HepG2 (cell line): Measurements from ENCODE around the gene PRKAG1. TPM values are rescaled to one million over a fixed set of nuclear protein-coding genes. Genes with fewer than 3 reads are reported as not detected.

ENCODE experiments used
- ARID5B ChIP-seq: IDR thresholded peaks from 2 replicates; pipeline ENCODE4 v1.4.0; 2020; ENCODE audit warnings: mild to moderate bottlenecking, missing genetic modification reagents
- CC2D1A ChIP-seq: sonication (generic); formaldehyde crosslinking; IDR thresholded peaks from 2 replicates; pipeline ENCODE4 v1.8.1; 2023; ENCODE audit warnings: mild to moderate bottlenecking, missing genetic modification reagents
- ERF ChIP-seq: IDR thresholded peaks from 2 replicates; pipeline ENCODE4 v1.6.1; 2018; ENCODE audit warnings: missing biosample characterization, missing genetic modification reagents
- FOSL2 ChIP-seq: sonication (generic); formaldehyde crosslinking; IDR thresholded peaks from 2 replicates; pipeline ENCODE4 v1.4.0; 2020; ENCODE audit warnings: missing genetic modification reagents
- HES4 ChIP-seq: sonication (generic); formaldehyde crosslinking; IDR thresholded peaks from 2 replicates; pipeline ENCODE4 v1.9.0; 2021; ENCODE audit warnings: mild to moderate bottlenecking, missing genetic modification reagents, borderline replicate concordance
- HMGXB3 ChIP-seq: sonication (generic); formaldehyde crosslinking; IDR thresholded peaks from 2 replicates; pipeline ENCODE4 v1.4.0; 2020; ENCODE audit warnings: missing genetic modification reagents, borderline replicate concordance
- IKZF1 ChIP-seq: fragments of 450-650 bp; IDR thresholded peaks from 2 replicates; pipeline ENCODE4 v1.7.1; 2016
- MTF1 ChIP-seq: sonication (generic); formaldehyde crosslinking; IDR thresholded peaks from 2 replicates; pipeline ENCODE4 v1.5.0; 2020; ENCODE audit warnings: missing genetic modification reagents
- PLRG1 ChIP-seq: fragments of 450-650 bp; conservative IDR thresholded peaks from 2 replicates; pipeline ENCODE4 v1.6.1; 2016
- SOX6 ChIP-seq, 2 experiments: fragments of 450-650 bp in 1 of 2; sonication (generic) in 1 of 2; formaldehyde crosslinking in 1 of 2; IDR thresholded peaks; 2 replicates each; pipeline versions ENCODE4 v1.4.0 to v1.6.1; 2017 to 2020; ENCODE audit warnings: antibody characterized with exemption in 1 of 2, mild to moderate bottlenecking in 1 of 2, missing genetic modification reagents in 1 of 2
- TCF7L2 ChIP-seq: IDR thresholded peaks from 2 replicates; pipeline ENCODE4 v1.6.1; 2011; ENCODE audit warnings: mild to moderate bottlenecking, low read depth, low read length, moderate library complexity
- TFAP4 ChIP-seq: sonication (generic); IDR thresholded peaks from 2 replicates; pipeline ENCODE4 v1.6.1; 2016; ENCODE audit warnings: low read depth, borderline replicate concordance
- TRIM24 ChIP-seq: sonication (generic); formaldehyde crosslinking; IDR thresholded peaks from 2 replicates; pipeline ENCODE4 v1.8.0; 2022; ENCODE audit warnings: mild to moderate bottlenecking, missing genetic modification reagents
- ZBTB10 ChIP-seq: sonication (generic); formaldehyde crosslinking; IDR thresholded peaks from 2 replicates; pipeline ENCODE4 v1.4.0; 2020; ENCODE audit warnings: missing genetic modification reagents, borderline replicate concordance
- ZNF264 ChIP-seq: sonication (generic); formaldehyde crosslinking; IDR thresholded peaks from 2 replicates; pipeline ENCODE4 v1.4.0; 2020; ENCODE audit warnings: missing genetic modification reagents
- ZNF562 ChIP-seq: sonication (generic); formaldehyde crosslinking; IDR thresholded peaks from 2 replicates; pipeline ENCODE4 v1.8.0; 2022; ENCODE audit warnings: missing genetic modification reagents, borderline replicate concordance
- polyA plus RNA-seq, 8 experiments: library from polyadenylated mRNA; depleted of rRNA in 3 of 8; stranded (reverse) in 7 of 8; unstranded in 1 of 8; fragments of >200 nt; fragmentation: Illumina TruSeq in 4 of 8; extraction: Trizol in 4 of 8; gene quantifications; 2 replicates each; pipeline versions ENCODE4 v1.2.1 to v1.2.3, GENCODE V29; 2011 to 2016; ENCODE audit warnings: low read depth in 4 of 8, missing spikeins in 1 of 8, mixed read lengths in 1 of 8; ENCODE audit not compliant: insufficient read depth in 1 of 8
- total RNA-seq, 5 experiments: library from RNA; depleted of rRNA; stranded (reverse); fragments of >200 nt; fragmentation: Illumina TruSeq; extraction: Trizol; gene quantifications; 2 replicates each; pipeline ENCODE4 v1.2.3, GENCODE V29; 2016; ENCODE audit warnings: low read depth in 1 of 5

Gene PRKAG1
- total and polyA plus RNA-seq, 2 of the 13 experiments (the other 11 are each of a cell fraction or from before 2014, with no cell fraction given), result 26.1 to 32.8 TPM

GRCh38 chr12:48998497-48999353 lies 19.9 kb downstream of the PRKAG1 start (continued):
- TF ChIP-seq ZBTB10 (peak; percentile 65; the same call in 1 of the 2 replicates), IKZF1 (no peak), SOX6 (IDR thresholded peaks at IDR 0.05) (no peak), SOX6 (CRISPR knock-in tag; IDR thresholded peaks at IDR 0.05) (no peak), FOSL2 (CRISPR knock-in tag) (no peak; the same call in 1 of the 2 replicates), MTF1 (CRISPR knock-in tag) (peak; percentile 74; the same call in 1 of the 2 replicates), PLRG1 (no peak), HMGXB3 (CRISPR knock-in tag) (no peak), ZNF264 (CRISPR knock-in tag) (peak; percentile 58; the same call in 1 of the 2 replicates), TFAP4 (no peak), CC2D1A (CRISPR knock-in tag) (no peak), TCF7L2 (no peak), HES4 (CRISPR knock-in tag) (peak; percentile 58; the same call in 1 of the 2 replicates), ARID5B (CRISPR knock-in tag) (peak; percentile 40; the same call in 1 of the 2 replicates), TRIM24 (CRISPR knock-in tag) (no peak), ERF (CRISPR knock-in tag) (peak; percentile 73; the same call in 1 of the 2 replicates), ZNF562 (CRISPR knock-in tag) (peak; percentile 79; the same call in 1 of the 2 replicates)
